Smooth muscle cell (in vitro differentiated cells): Measurements from ENCODE around the gene ARHGAP5. TPM values are rescaled to one million over a fixed set of nuclear protein-coding genes. Genes with fewer than 3 reads are reported as not detected.

Experiments used
- DNase-seq: peaks from one replicate; lab custom pipeline; 2025; ENCODE audit not compliant: unreplicated experiment; lab: John Stamatoyannopoulos, UW
- H2AFZ ChIP-seq: fragments of 200-600 bp; sonication (generic); 2 replicates; pipeline ENCODE4 v1.6.0; 2016; ENCODE audit warnings: antibody characterized with exemption, low read depth, mild to moderate bottlenecking
- H3F3A ChIP-seq: fragments of 200-600 bp; sonication (generic); 2 replicates; pipeline ENCODE4 v1.6.0; 2017; ENCODE audit warnings: antibody characterized with exemption, low read depth
- H3K27ac ChIP-seq: fragments of 200-600 bp; sonication (generic); 2 replicates; pipeline ENCODE4 v1.5.1; 2016; ENCODE audit warnings: low read depth, mild to moderate bottlenecking
- H3K27me3 ChIP-seq: fragments of 200-600 bp; sonication (generic); 2 replicates; pipeline ENCODE4 v1.6.1; 2016; ENCODE audit warnings: low read depth, mild to moderate bottlenecking
- H3K36me3 ChIP-seq: fragments of 200-600 bp; sonication (generic); 2 replicates; pipeline ENCODE4 v1.5.1; 2016; ENCODE audit warnings: low read depth
- H3K4me1 ChIP-seq: fragments of 200-600 bp; sonication (generic); 2 replicates; pipeline ENCODE4 v1.5.1; 2016; ENCODE audit warnings: low read depth
- H3K4me2 ChIP-seq: fragments of 200-600 bp; sonication (generic); 2 replicates; pipeline ENCODE4 v1.6.0; 2016; ENCODE audit warnings: mild to moderate bottlenecking
- H3K4me3 ChIP-seq: fragments of 200-600 bp; sonication (generic); 2 replicates; pipeline ENCODE4 v1.5.1; 2016; ENCODE audit warnings: mild to moderate bottlenecking
- H3K79me2 ChIP-seq: fragments of 200-600 bp; sonication (generic); 2 replicates; pipeline ENCODE4 v1.6.0; 2016; ENCODE audit warnings: low read depth, mild to moderate bottlenecking
- H3K9ac ChIP-seq: fragments of 200-600 bp; sonication (generic); 2 replicates; pipeline ENCODE4 v1.6.0; 2016; ENCODE audit warnings: low read depth
- H3K9me3 ChIP-seq: fragments of 200-600 bp; sonication (generic); replicated peaks from 2 replicates; pipeline ENCODE4 v1.5.1; 2016; ENCODE audit warnings: low read depth
- H4K20me1 ChIP-seq: fragments of 200-600 bp; sonication (generic); 2 replicates; pipeline ENCODE4 v1.6.0; 2016; ENCODE audit warnings: low read depth
- CTCF ChIP-seq: fragments of 200-600 bp; sonication (generic); IDR thresholded peaks from 2 replicates; pipeline ENCODE4 v1.5.1; 2017; ENCODE audit warnings: borderline replicate concordance, mild to moderate bottlenecking, antibody characterized with exemption; ENCODE audit not compliant: insufficient read depth, poor library complexity, severe bottlenecking
- WGBS: methylation state at CpG from one replicate; pipeline ENCODE4 v1.1.7; 2016; ENCODE audit warnings: low lambda C conversion rate; 5-methylcytosine and 5-hydroxymethylcytosine counted together
- polyA plus RNA-seq: library from polyadenylated mRNA; unstranded; fragments of >200 nt; fragmentation: Nextera tagmentation; extraction: Ambion mirVana; gene quantifications from 2 replicates; pipeline ENCODE4 v1.2.1, GENCODE V29; 2016
- total RNA-seq: library from RNA; depleted of rRNA; stranded (reverse); fragments of >200 nt; gene quantifications from 2 replicates; pipeline ENCODE4 v1.2.3, GENCODE V29; 2014

Gene ARHGAP5
- total and polyA plus RNA-seq, 2 experiments from 2014 or later, result 24.1 to 217 TPM

GRCh38 chr14:32183151-32184058 lies 106.3 kb downstream of the ARHGAP5 start:
- 61% methylated on average over 2 of the region's 2 CpGs for WGBS
- Histone ChIP-seq H3K4me1 (no peaks in the 10 kb centered on the region), H3K27ac (no peak overlapping the region), H3K9me3 (no peaks in the 10 kb centered on the region), H3K9ac (no peak overlapping the region), H3K36me3 (no peaks in the 10 kb centered on the region), H3F3A (no peaks in the 10 kb centered on the region), H3K79me2 (no peaks in the 10 kb centered on the region), H4K20me1 (no peaks in the 10 kb centered on the region), H3K27me3 (no peaks in the 10 kb centered on the region), H2AFZ (no peak overlapping the region), H3K4me2 (no peak overlapping the region), H3K4me3 (no peak overlapping the region)
- TF ChIP-seq CTCF, result no peak
- no peak for DNase-seq

GRCh38 chr14:32185097-32185496 lies 108.0 kb downstream of the ARHGAP5 start:
- WGBS, result 94% methylated on average over 1 of the region's 1 CpG

GRCh38 chr14:32186248-32186647 lies 109.1 kb downstream of the ARHGAP5 start:
- Histone ChIP-seq H3K4me1 (no peaks in the 10 kb centered on the region), H3K27ac (no peak overlapping the region), H3K27me3 (no peaks in the 10 kb centered on the region), H3K9me3 (no peaks in the 10 kb centered on the region), H3K79me2 (no peaks in the 10 kb centered on the region), H3K4me3 (no peak overlapping the region), H3K4me2 (no peak overlapping the region), H4K20me1 (no peaks in the 10 kb centered on the region), H3K9ac (no peak overlapping the region), H3F3A (no peaks in the 10 kb centered on the region), H2AFZ (no peak overlapping the region), H3K36me3 (no peaks in the 10 kb centered on the region)
- DNase-seq, result no peak
- TF ChIP-seq CTCF, result no peak

More at GRCh38 chr14:32185097-32185496, 108.0 kb downstream of the ARHGAP5 start:
- Histone ChIP-seq H3K9me3 (no peaks in the 10 kb centered on the region), H3K4me2 (no peak overlapping the region), H3K27me3 (no peaks in the 10 kb centered on the region), H4K20me1 (no peaks in the 10 kb centered on the region), H3K27ac (no peak overlapping the region), H2AFZ (no peak overlapping the region), H3K4me3 (no peak overlapping the region), H3K36me3 (no peaks in the 10 kb centered on the region), H3K4me1 (no peaks in the 10 kb centered on the region), H3F3A (no peaks in the 10 kb centered on the region), H3K79me2 (no peaks in the 10 kb centered on the region), H3K9ac (no peak overlapping the region)
- no peak for TF ChIP-seq CTCF
- no peak for DNase-seq

- H3K36me3 ChIP-seq, result no peaks in the 10 kb centered on the region
- no peaks in the 10 kb centered on the region for H3K27me3 ChIP-seq
- no peaks in the 10 kb centered on the region for H3K79me2 ChIP-seq
- H2AFZ ChIP-seq, result no peak overlapping the region
- no peak overlapping the region for H3K4me3 ChIP-seq
- H3K4me2 ChIP-seq, result no peak overlapping the region
- H4K20me1 ChIP-seq, result no peaks in the 10 kb centered on the region
- no peaks in the 10 kb centered on the region for H3F3A ChIP-seq
- DNase-seq, result no peak
- H3K4me1 ChIP-seq, result no peaks in the 10 kb centered on the region
- TF ChIP-seq CTCF, result no peak
- no peaks in the 10 kb centered on the region for H3K9me3 ChIP-seq
- no peak overlapping the region for H3K27ac ChIP-seq
- WGBS, result 95% methylated on average over 1 of the region's 1 CpG
- H3K9ac ChIP-seq, result no peak overlapping the region
These were observed 112.7 kb downstream of the ARHGAP5 start for GRCh38 chr14:32189811-32190210.
